Colonic mucosa (tissue), 4 donors: ENCODE measurements around the gene TEAD2. TPM values are rescaled to one million over a fixed set of nuclear protein-coding genes. Genes with fewer than 3 reads are reported as not detected.

Experiments used
- DNase-seq: peaks from one replicate; pipeline ENCODE4 v3.0.0-alpha.2; 2020
- H3K27ac ChIP-seq: fragments of 200-600 bp; one replicate; pipeline ENCODE4 v1.8.0; 2021
- H3K27me3 ChIP-seq: fragments of 200-600 bp; one replicate; pipeline ENCODE4 v1.8.0; 2021
- H3K36me3 ChIP-seq: fragments of 200-600 bp; one replicate; pipeline ENCODE4 v1.8.0; 2021
- H3K4me1 ChIP-seq: fragments of 200-600 bp; one replicate; pipeline ENCODE4 v1.8.0; 2021; ENCODE audit warnings: mild to moderate bottlenecking
- H3K4me3 ChIP-seq: fragments of 200-600 bp; one replicate; pipeline ENCODE4 v1.8.0; 2021
- H3K9ac ChIP-seq, 2 donors: one replicate each; pipeline ENCODE4 v1.7.0; 2013; ENCODE audit warnings: control low read depth in 2 of 2, low read depth in 2 of 2, low read length in 2 of 2
- H3K9me3 ChIP-seq: fragments of 200-600 bp; one replicate; pipeline ENCODE4 v1.8.0; 2021
- intact Hi-C: fragments of 100-400 bp; cut with DNase I; formaldehyde crosslinking; loops from one replicate; pipeline ENCODE4 v1.14.1; 2022
- total RNA-seq, 2 donors: library from RNA; stranded (reverse); fragmentation: NEBNext Ultra II Directional in 1 of 2; extraction: Animal tissue kit (Norgen Biotek cat#: 25700) in 1 of 2; gene quantifications; one replicate each; pipeline ENCODE4 v1.2.1, GENCODE V29; 2021
- TF ChIP-seq, protein P1 (sequence below): fragments of 200-600 bp; IDR thresholded peaks from one replicate; pipeline ENCODE4 v1.8.0; 2022; ENCODE audit warnings: antibody characterized with exemption, mild to moderate bottlenecking
- donor health status: healthy.
- donor health status: DM: no; HTN: no; CAD: no.
- donor health status: DM: no; HTN: no; CAD: no.

Gene TEAD2
- total RNA-seq, 2 donors from 2014 or later, result 17.0 to 17.7 TPM

DNA sequence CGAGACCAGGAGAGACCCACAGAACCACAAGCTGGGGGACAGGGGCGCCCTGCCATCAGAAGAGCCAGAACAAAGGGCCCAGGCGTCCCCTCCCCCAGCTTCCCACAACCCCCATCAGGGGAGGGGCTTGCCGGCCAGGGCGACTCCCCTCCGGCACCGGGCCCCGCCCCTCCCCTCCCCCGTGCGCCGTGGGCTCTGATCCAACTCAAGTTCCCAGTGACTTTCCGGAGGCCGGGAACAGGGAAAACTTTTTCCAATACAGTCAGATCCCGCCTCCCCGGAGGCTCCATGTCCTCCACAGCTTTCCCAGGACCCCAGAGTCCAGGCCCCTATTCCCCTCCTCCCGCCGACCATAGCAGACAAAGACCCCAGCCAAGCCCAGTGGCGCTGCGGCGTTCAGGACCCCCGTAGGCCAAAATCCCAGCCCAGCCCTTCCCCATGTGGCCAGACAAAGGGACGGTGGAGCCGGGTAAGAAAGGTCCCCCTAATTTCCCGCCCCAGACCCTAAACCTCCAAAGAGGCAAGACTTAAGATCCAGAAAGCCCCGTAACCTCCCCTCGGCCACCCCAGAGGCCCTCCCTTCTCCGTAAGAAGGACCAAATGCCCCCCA lies 673 bp downstream of the TEAD2 start:
- Histone ChIP-seq H3K27me3 (no peaks in the 10 kb centered on the region), H3K36me3 (no peaks in the 10 kb centered on the region), H3K9me3 (no peaks in the 10 kb centered on the region), H3K27ac (peak overlapping the region; percentile 84), H3K9ac (peak overlapping the region; percentile 84 to 89), H3K4me3 (peak overlapping the region; percentile 62), H3K4me1 (no peaks in the 10 kb centered on the region)
- intact Hi-C loops, result no loop called here
- peak; percentile 88 for DNase-seq
- TF ChIP-seq, protein P1, sequence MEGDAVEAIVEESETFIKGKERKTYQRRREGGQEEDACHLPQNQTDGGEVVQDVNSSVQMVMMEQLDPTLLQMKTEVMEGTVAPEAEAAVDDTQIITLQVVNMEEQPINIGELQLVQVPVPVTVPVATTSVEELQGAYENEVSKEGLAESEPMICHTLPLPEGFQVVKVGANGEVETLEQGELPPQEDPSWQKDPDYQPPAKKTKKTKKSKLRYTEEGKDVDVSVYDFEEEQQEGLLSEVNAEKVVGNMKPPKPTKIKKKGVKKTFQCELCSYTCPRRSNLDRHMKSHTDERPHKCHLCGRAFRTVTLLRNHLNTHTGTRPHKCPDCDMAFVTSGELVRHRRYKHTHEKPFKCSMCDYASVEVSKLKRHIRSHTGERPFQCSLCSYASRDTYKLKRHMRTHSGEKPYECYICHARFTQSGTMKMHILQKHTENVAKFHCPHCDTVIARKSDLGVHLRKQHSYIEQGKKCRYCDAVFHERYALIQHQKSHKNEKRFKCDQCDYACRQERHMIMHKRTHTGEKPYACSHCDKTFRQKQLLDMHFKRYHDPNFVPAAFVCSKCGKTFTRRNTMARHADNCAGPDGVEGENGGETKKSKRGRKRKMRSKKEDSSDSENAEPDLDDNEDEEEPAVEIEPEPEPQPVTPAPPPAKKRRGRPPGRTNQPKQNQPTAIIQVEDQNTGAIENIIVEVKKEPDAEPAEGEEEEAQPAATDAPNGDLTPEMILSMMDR, result no peak

DNA sequence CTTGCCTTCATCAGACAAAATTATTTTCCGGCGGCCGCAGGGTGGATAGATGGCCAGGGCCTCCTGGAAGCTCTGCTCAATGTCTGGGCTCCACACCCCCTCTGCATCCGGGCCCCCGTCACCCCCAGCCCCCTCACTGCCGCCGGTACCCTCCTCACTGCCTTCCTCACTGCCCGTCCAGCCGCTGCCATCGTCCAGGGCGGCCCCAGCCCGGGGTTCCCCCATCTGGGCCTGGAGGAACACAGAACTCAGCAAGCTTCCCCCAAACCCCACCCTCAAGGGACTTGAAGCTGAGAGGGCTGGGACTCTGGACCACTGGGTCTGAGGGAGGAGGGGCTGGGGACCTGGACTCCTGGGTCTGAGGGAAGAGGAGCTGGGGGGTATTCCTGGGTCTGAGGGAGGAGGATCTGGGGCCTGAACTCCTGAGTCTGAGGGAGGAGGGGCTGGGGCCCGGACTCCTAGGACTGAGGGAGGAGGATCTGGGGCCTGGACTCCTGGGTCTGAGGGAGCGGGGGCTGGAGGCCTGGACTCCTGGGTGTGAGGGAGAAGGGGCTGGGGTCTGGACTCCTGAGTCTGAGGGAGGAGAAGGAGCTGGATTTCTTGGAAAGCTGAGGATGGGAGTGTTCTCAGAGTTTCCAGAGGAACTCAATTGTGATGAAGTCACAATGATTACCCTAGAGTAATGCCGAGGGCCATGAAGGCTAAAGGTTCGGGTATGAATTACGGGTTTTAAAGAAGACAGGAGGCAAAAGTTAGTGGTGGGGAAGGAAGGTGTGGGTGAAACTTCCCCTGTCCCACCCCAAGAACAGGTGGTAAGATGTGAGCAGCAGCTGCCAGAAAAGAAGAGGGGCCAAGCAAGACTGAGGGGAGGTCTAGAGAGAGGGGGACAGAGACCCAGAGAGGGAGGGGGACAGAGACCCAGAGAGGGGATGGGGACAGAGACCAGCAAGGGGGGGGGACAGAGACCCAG lies 2.1 kb downstream of the TEAD2 start:
- no peaks in the 10 kb centered on the region for H3K4me1 ChIP-seq
- TF ChIP-seq, protein P1, result no peak
- no peak overlapping the region for H3K9ac ChIP-seq
- no peaks in the 10 kb centered on the region for H3K9me3 ChIP-seq
- H3K4me3 ChIP-seq, result no peak overlapping the region
- H3K27ac ChIP-seq, result no peak overlapping the region
- H3K27me3 ChIP-seq, result no peaks in the 10 kb centered on the region
- DNase-seq, result no peak
- H3K36me3 ChIP-seq, result no peaks in the 10 kb centered on the region
- intact Hi-C loops, result no loop called here

DNA sequence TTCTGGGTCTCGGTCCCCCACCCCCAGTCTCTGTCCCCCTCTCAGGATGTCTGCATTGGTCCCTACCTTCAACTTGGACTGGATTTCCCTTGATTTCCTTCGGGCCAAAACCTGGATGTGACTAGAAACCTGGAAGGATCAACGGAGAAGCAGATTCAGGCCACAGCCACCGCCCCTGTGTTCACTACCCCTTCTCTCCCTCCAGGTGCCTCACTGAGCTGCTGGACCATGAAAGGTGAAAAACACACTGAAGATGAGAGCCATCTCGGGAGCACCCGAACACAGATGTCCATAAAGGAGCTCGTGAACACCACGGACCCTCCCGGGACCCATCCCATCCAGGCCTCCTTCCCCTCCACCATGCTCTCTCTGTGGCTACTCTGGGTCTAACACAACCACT lies 5.0 kb downstream of the TEAD2 start:
- intact Hi-C loops, result no loop called here
- no peak overlapping the region for H3K9ac ChIP-seq

DNA sequence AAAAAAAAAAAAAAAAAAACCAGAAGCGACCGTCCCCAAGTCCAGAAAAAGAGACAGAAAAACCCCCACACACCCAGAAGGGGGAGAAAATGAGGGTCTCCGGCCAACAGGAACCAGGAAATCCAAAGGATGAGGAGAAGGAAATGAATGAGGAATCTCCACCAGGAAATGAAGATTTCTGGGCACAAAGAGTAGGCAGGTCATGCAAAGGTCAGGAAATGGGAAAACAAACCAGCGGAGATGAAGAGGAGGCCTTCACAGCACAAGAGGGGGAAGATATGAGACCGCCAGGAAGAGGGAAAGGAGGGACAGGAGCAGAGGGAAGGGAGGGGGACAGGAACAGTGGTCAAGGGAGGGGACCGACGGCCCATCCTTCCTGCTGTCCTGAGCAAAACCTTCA lies 5.8 kb downstream of the TEAD2 start:
- DNase-seq, result no peak
- Histone ChIP-seq H3K27me3 (no peaks in the 10 kb centered on the region), H3K4me3 (no peak overlapping the region), H3K36me3 (no peaks in the 10 kb centered on the region), H3K27ac (no peak overlapping the region), H3K9ac (no peak overlapping the region), H3K4me1 (no peaks in the 10 kb centered on the region), H3K9me3 (no peaks in the 10 kb centered on the region)
- intact Hi-C loops, result no loop called here
- TF ChIP-seq, protein P1, result no peak

More for the DNA sequence above, 5.0 kb downstream of the TEAD2 start:
- no peak for DNase-seq
- H3K27me3 ChIP-seq, result no peaks in the 10 kb centered on the region
- no peaks in the 10 kb centered on the region for H3K9me3 ChIP-seq
- H3K4me3 ChIP-seq, result no peak overlapping the region
- H3K36me3 ChIP-seq, result no peaks in the 10 kb centered on the region
- H3K27ac ChIP-seq, result no peak overlapping the region
- TF ChIP-seq, protein P1, result no peak
- no peaks in the 10 kb centered on the region for H3K4me1 ChIP-seq

DNA sequence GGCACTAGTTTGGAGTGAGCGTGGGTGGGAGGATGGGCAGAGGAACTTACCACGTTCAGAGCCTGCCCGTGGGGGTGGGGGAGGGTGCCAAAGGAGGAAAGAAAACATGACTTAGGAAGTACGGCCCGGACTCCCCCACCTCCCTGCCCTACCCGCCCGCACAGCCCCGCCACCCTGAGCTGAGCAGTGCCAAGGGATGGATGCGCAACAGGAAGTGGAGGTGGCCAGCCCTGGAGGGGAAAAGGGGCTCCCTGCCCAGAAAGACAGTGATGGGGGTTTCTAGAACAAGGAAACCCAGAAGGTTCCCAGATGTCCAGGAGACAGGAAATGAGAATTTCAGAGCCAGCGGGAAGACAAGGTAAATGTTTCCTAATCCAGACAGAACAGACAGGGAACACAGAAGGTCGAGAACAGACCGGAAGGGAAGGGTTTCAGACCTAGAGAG lies 6.3 kb downstream of the TEAD2 start:
- TF ChIP-seq, protein P1, result no peak
- no peak for DNase-seq

More for the DNA sequence above, 6.3 kb downstream of the TEAD2 start:
- intact Hi-C loops, result no loop called here
- H3K27me3 ChIP-seq, result no peaks in the 10 kb centered on the region
- no peaks in the 10 kb centered on the region for H3K36me3 ChIP-seq
- no peak overlapping the region for H3K9ac ChIP-seq
- no peaks in the 10 kb centered on the region for H3K4me1 ChIP-seq
- no peak overlapping the region for H3K27ac ChIP-seq
- no peaks in the 10 kb centered on the region for H3K9me3 ChIP-seq
- no peak overlapping the region for H3K4me3 ChIP-seq
